ENCODE data around the gene CES2.

- TF ChIP-seq POLR2A (IDR thresholded peaks at IDR 0.05): no peak
- no peak for TF ChIP-seq CTCF (IDR thresholded peaks at IDR 0.05)
Measured at GRCh38 chr16:66948134-66948836, 13.0 kb downstream of the CES2 start.

All from sigmoid colon (tissue), 3 donors.